Medulla oblongata (tissue), 1 donor: Measurements from ENCODE around the gene SRSF6.
A peak's percentile ranks its signal among the peaks of the same experiment; 100 is the strongest.
"Not testable (repeated sequence)": the region's sequence is repeated elsewhere in the genome, so short reads cannot be mapped to it uniquely, and the experiment has no call there.

Source experiments
- DNase-seq: peaks from one replicate; pipeline ENCODE4 v3.0.0-alpha.2; 2015; ENCODE audit errors: extremely low spot score

SRSF6 gene

GRCh38 chr20:43448748-43449535 is 8.8 kb upstream of the SRSF6 start:
- peak; percentile 55 for DNase-seq

GRCh38 chr20:43450841-43451799 is 6.6 kb upstream of the SRSF6 start:
- DNase-seq: no peak

- DNase-seq: no peak
Measured at GRCh38 chr20:43452404-43453126, 5.1 kb upstream of the SRSF6 start.

GRCh38 chr20:43456252-43456651 is 1.4 kb upstream of the SRSF6 start:
- DNase-seq: not testable (repeated sequence)

GRCh38 chr20:43456809-43457639 is 672 bp upstream of the SRSF6 start:
- peak; percentile 98 for DNase-seq

- DNase-seq: peak; percentile 8
Measured at GRCh38 chr20:43458422-43458924, 777 bp downstream of the SRSF6 start.

GRCh38 chr20:43459022-43459942 is 1.6 kb downstream of the SRSF6 start:
- no peak for DNase-seq

GRCh38 chr20:43460172-43460829 is 2.6 kb downstream of the SRSF6 start:
- no peak for DNase-seq

GRCh38 chr20:43460830-43461200 is 3.1 kb downstream of the SRSF6 start:
- DNase-seq: no peak

- no peak for DNase-seq
Measured at GRCh38 chr20:43461894-43462659, 4.4 kb downstream of the SRSF6 start.

GRCh38 chr20:43462660-43463526 is 5.2 kb downstream of the SRSF6 start:
- no peak for DNase-seq

- no peak for DNase-seq
Measured at GRCh38 chr20:43463527-43464218, 6.0 kb downstream of the SRSF6 start.

- DNase-seq: no peak
Measured at GRCh38 chr20:43464219-43464790, 6.6 kb downstream of the SRSF6 start.

- DNase-seq: no peak
Measured at GRCh38 chr20:43465625-43465943, 7.9 kb downstream of the SRSF6 start.

- DNase-seq: no peak
Measured at GRCh38 chr20:43467589-43467988, 9.9 kb downstream of the SRSF6 start.

- DNase-seq: no peak
Measured at GRCh38 chr20:43472671-43473380, 15.1 kb downstream of the SRSF6 start.
